ENCODE data around the gene MAOA. TPM values are rescaled to one million over a fixed set of nuclear protein-coding genes. Genes with fewer than 3 reads are reported as not detected.

Gene MAOA
- total and polyA plus RNA-seq, 10 donors, result 1.5 to 24.9 (median 7.1) TPM

DNA sequence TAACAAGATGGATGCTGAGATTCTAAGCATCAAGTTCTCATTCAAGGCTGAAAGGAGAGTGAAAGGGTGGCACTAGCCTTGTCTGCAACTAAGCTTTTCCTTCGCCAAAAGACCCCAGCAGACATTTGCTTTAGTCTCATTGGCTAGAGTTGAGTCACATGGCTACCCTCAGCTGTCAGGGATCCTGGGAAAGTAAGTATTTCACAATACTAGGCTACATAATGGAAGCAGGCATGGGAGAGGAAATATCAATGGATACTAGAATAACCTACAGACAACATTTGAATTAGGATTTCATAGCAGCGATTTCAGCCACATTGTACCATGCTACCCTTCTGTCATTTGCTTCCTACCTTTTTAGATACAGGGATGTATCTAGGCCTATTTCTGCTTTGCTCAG is 29.1 kb downstream of the MAOA start:
- intact Hi-C loops (cut with DNase I; ENCODE audit: low total_unique reads), result no loop called here
- Histone ChIP-seq H3K36me3 (no peaks in the 10 kb centered on the region), H3K4me1 (no peaks in the 10 kb centered on the region), H3K27me3 (replicated peaks in 1 of 7) (peaks cover 0 to 13% (median 0%) of the 10 kb centered on the region in 7 donors), H3K27ac (no peak overlapping the region), H3K9me3 (no peaks in the 10 kb centered on the region), H3K4me3 (no peak overlapping the region)
- TF ChIP-seq, protein P1, sequence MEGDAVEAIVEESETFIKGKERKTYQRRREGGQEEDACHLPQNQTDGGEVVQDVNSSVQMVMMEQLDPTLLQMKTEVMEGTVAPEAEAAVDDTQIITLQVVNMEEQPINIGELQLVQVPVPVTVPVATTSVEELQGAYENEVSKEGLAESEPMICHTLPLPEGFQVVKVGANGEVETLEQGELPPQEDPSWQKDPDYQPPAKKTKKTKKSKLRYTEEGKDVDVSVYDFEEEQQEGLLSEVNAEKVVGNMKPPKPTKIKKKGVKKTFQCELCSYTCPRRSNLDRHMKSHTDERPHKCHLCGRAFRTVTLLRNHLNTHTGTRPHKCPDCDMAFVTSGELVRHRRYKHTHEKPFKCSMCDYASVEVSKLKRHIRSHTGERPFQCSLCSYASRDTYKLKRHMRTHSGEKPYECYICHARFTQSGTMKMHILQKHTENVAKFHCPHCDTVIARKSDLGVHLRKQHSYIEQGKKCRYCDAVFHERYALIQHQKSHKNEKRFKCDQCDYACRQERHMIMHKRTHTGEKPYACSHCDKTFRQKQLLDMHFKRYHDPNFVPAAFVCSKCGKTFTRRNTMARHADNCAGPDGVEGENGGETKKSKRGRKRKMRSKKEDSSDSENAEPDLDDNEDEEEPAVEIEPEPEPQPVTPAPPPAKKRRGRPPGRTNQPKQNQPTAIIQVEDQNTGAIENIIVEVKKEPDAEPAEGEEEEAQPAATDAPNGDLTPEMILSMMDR (IDR thresholded peaks at IDR 0.05 in 8 of 11, conservative IDR thresholded peaks at IDR 0.05 in 3 of 11), result no peak
- no peak for TF ChIP-seq POLR2AphosphoS5 (IDR thresholded peaks at IDR 0.05)
- no peak for TF ChIP-seq POLR2A (IDR thresholded peaks at IDR 0.05)
- no peak for DNase-seq
- 93 to 100% (median 100%) methylated on average over 1 to 2 of the region's 2 CpGs for WGBS, 5 donors

DNA sequence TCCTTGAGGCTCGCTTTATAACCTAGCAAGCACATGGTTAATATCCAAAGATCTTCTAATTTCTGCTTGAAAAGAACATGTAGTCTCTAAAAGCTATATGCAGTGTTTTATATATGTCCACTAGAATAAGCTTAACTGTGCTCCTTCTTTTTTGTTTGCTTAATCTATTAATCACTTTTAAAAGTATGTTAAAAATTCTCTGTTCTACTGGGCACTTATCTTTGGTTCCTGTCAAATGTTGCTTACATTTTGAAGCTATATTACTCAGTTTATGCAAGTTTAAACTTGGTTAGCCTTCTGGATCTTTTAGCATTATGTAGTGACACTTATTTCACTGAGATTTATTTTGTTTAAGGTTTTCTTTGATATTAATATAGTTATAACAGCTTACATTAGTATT is 32.5 kb downstream of the MAOA start:
- intact Hi-C loops (cut with DNase I; ENCODE audit: low total_unique reads), result no loop called here
- WGBS, 5 donors, result 84 to 96% (median 93%) methylated on average over 1 of the region's 1 CpG

DNA sequence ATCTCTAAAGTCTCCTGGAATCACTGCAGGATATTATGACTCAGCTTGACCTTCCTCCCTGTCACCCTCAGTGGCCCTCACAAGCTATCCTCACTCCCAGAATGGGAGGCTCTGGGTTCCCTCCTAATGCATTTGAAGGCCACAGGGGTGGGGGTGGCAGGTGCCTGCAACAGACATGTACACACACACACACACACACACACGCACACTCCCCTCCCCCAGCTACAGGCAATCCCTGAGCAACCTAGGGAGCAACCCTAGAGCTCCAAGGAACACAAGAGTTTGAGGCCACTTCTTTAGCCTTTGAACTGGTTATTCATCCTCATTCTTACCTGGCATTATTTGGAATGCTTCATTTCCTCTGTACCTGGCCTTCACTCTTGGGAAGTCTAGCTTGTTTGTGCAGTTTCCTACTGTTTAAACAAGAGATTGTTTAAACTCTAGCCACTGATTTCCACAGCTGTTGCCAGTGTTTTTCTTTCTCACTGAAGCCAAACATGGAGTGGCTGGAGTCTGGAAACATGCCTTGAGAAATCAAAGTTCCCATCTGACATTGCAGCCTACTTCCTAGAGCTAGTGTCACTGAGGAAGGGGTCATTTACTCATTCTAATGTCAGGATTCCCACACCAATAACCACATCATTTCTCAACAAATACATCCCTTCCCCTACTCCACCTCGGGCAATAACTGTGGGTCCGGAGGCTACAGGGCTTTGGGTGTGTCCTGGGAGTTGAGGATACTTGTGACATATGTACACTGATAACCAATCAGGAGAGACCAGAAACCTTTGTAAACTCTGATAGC is 37.7 kb downstream of the MAOA start:
- no peaks in the 10 kb centered on the region for H3K36me3 ChIP-seq
- WGBS, 5 donors, result 56 to 78% (median 70%) methylated on average over 3 of the region's 3 CpGs
- no peaks in the 10 kb centered on the region for H3K9me3 ChIP-seq
- H3K27me3 ChIP-seq (replicated peaks in 1 of 7), result no peaks in the 10 kb centered on the region
- no peak for DNase-seq
- H3K4me1 ChIP-seq, result no peaks in the 10 kb centered on the region
- no peak overlapping the region for H3K4me3 ChIP-seq
- no peak overlapping the region for H3K27ac ChIP-seq
- no peak for TF ChIP-seq POLR2A (IDR thresholded peaks at IDR 0.05)
- TF ChIP-seq, protein P1 (IDR thresholded peaks at IDR 0.05 in 8 of 11, conservative IDR thresholded peaks at IDR 0.05 in 3 of 11), result no peak
- no peak for TF ChIP-seq POLR2AphosphoS5 (IDR thresholded peaks at IDR 0.05)
- intact Hi-C loops (cut with DNase I; ENCODE audit: low total_unique reads), result no loop called here

More for the DNA sequence above, 32.5 kb downstream of the MAOA start:
- TF ChIP-seq POLR2A (IDR thresholded peaks at IDR 0.05) (no peak), POLR2AphosphoS5 (IDR thresholded peaks at IDR 0.05) (no peak)
- TF ChIP-seq, protein P1 (IDR thresholded peaks at IDR 0.05 in 8 of 11, conservative IDR thresholded peaks at IDR 0.05 in 3 of 11), result no peak
- DNase-seq, result no peak
- no peak overlapping the region for H3K27ac ChIP-seq
- no peaks in the 10 kb centered on the region for H3K36me3 ChIP-seq
- no peak overlapping the region for H3K4me3 ChIP-seq
- H3K9me3 ChIP-seq, result no peaks in the 10 kb centered on the region
- H3K27me3 ChIP-seq (replicated peaks in 1 of 7), result peaks cover 0 to 4% (median 0%) of the 10 kb centered on the region in 7 donors
- H3K4me1 ChIP-seq, result no peaks in the 10 kb centered on the region

DNA sequence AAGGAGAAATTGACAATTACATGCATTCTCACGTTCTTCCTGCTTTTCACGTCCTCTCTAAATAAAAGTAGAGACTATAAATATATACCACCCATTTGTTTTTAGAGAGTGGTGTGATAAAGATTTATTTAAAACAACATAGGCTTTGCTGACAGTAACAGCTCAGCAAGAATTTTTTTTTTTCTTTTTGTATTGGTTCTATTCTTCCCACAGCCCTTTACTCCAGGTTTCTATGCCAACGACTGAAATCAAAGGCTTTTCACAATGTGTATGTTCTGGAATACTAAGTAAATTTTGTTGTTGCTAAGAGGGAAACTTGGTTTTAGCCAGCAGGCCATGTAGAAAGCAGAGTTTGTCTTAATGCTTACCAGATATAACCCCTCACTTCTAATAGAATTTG is 43.4 kb downstream of the MAOA start:
- TF ChIP-seq POLR2AphosphoS5 (IDR thresholded peaks at IDR 0.05), result no peak
- TF ChIP-seq, protein P1 (IDR thresholded peaks at IDR 0.05 in 8 of 11, conservative IDR thresholded peaks at IDR 0.05 in 3 of 11), result no peak
- no peak for DNase-seq

More for the DNA sequence above, 43.4 kb downstream of the MAOA start:
- no peaks in the 10 kb centered on the region for H3K9me3 ChIP-seq
- H3K4me3 ChIP-seq, result no peak overlapping the region
- H3K4me1 ChIP-seq, result no peaks in the 10 kb centered on the region
- intact Hi-C loops (cut with DNase I; ENCODE audit: low total_unique reads), result no loop called here
- no peaks in the 10 kb centered on the region for H3K36me3 ChIP-seq
- H3K27ac ChIP-seq, result no peak overlapping the region
- H3K27me3 ChIP-seq (replicated peaks in 1 of 7), result peaks cover 0 to 10% (median 0%) of the 10 kb centered on the region in 7 donors
- WGBS, 5 donors, result 56 to 92% (median 76%) methylated on average over 3 of the region's 3 CpGs
